ENCODE measurements around the gene IGSF22. TPM values are rescaled to one million over a fixed set of nuclear protein-coding genes. Genes with fewer than 3 reads are reported as not detected.

The IGSF22 gene
- under 1 TPM; 0.35 to 0.64 TPM for total RNA-seq

DNA sequence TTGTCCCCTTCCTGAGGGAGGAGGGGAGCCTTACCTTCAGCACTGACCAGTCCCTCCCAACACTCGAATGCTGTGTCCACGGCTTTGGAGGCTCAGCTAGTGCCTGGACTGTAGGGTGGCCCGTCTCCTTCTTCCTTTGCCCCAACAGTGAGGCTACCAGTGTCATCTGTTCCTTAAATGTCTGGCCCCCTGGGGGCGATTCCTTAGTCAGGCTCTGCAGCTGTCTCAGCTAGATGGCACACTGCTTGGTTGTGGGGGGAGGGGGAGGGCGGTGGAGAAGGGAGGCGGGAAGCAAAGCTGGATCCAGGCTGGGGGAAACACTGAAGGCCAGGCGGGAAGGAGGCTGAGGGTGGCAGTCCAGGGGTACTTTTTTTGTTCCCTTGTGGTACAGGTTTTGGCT, at the start of gene IGSF22:
TSS of gene IGSF22 (minus strand) at position 149 of the 400 bp plus-strand sequence. CDS start 1,952 bp downstream, outside the sequence.
- Mint-ChIP-seq H3K27me3 (no peaks in the 10 kb centered on the region), H3K27ac (no peak within 1 kb of the TSS), H3K9me3 (ENCODE audit: low read depth) (no peaks in the 10 kb centered on the region), H3K36me3 (no peaks in the 10 kb centered on the region), H3K4me3 (no peak within 1 kb of the TSS), H3K4me1 (peaks cover 6% of the 10 kb centered on the region)
- ATAC-seq = no peak
- CTCF ChIA-PET = no interaction called here
- DNase-seq = no peak

DNA sequence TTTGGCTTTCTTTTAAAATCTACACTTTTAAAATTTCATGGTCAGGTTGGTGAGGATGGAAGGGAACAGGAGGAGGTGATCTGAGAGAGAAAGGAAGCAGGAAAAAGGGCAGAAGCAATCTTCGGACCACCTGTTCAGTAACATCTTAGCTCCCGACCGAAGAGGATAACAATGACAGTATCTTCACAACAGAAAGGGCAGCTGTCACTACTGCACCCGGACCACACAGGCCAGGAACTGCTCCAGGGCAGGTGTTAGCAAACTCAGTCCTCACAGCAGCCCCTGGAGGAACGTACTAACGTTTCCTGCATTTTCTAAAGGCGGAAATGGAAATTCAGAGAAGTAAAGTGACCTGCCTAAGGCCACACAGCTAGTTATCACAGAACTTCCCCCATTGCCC, 48.8 kb upstream of the IGSF22 start:
- ATAC-seq (no peak), DNase-seq (no peak)
- H3K27me3 Mint-ChIP-seq = peaks cover 2% of the 10 kb centered on the region
- H3K4me3 Mint-ChIP-seq = no peak overlapping the region
- H3K36me3 Mint-ChIP-seq = peaks cover 7% of the 10 kb centered on the region
- H3K4me1 Mint-ChIP-seq = peaks cover 38% of the 10 kb centered on the region
- H3K27ac Mint-ChIP-seq = no peak overlapping the region
- CTCF ChIA-PET = interaction anchor here (0.9 to 5.1 kb wide), 8 partner anchors 9 to 531 kb away, joined by 3 to 38 read pairs (median 5); no protein-coding TSS in a partner anchor
- H3K9me3 Mint-ChIP-seq (ENCODE audit: low read depth) = peaks cover 3% of the 10 kb centered on the region

DNA sequence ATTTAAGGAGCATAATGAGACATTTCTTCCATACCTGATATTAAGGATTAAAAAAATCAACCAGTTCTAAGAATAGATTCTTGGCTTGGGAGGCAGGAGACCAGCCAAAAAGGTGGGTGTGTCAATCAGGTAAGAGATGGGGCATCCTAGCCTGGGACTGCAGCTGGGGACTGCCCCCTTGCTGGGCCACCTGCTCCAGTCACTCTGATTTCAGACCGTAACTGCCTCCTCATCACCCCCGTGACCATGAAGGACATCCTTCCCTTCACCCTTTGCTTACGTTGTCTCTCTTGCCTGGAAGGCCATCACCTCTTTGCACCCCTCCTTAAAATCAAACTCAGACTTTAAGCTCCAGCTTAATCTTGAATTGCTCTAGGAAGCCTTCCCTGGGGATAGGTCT, 47.7 kb upstream of the IGSF22 start:
- H3K36me3 Mint-ChIP-seq = peaks cover 5% of the 10 kb centered on the region
- no peak overlapping the region for H3K4me3 Mint-ChIP-seq
- peaks cover 3% of the 10 kb centered on the region for H3K9me3 Mint-ChIP-seq (ENCODE audit: low read depth)

GRCh38 chr11:18773104-18773503, 47.1 kb upstream of the IGSF22 start:
- no peak overlapping the region for H3K27ac Mint-ChIP-seq
- H3K36me3 Mint-ChIP-seq = peaks cover 1% of the 10 kb centered on the region
- H3K27me3 Mint-ChIP-seq = peaks cover 2% of the 10 kb centered on the region
- no peak overlapping the region for H3K4me3 Mint-ChIP-seq
- no peaks in the 10 kb centered on the region for H3K9me3 Mint-ChIP-seq (ENCODE audit: low read depth)
- CTCF ChIA-PET = interaction anchor here (1.2 to 5.1 kb wide), 3 partner anchors 8 to 81 kb away, joined by 4 to 38 read pairs (median 4); no protein-coding TSS in a partner anchor
- peaks cover 43% of the 10 kb centered on the region for H3K4me1 Mint-ChIP-seq
- no peak for DNase-seq
- no peak for ATAC-seq

More for the DNA sequence above, 47.7 kb upstream of the IGSF22 start:
- H3K27ac Mint-ChIP-seq = no peak overlapping the region
- DNase-seq (no peak), ATAC-seq (no peak)
- peaks cover 2% of the 10 kb centered on the region for H3K27me3 Mint-ChIP-seq
- CTCF ChIA-PET = interaction anchor here (1.2 to 5.1 kb wide), 4 partner anchors 8 to 80 kb away, joined by 4 to 38 read pairs (median 4); no protein-coding TSS in a partner anchor
- peaks cover 43% of the 10 kb centered on the region for H3K4me1 Mint-ChIP-seq

- no peaks in the 10 kb centered on the region for H3K9me3 Mint-ChIP-seq (ENCODE audit: low read depth)
- peaks cover 40% of the 10 kb centered on the region for H3K4me1 Mint-ChIP-seq
- DNase-seq (no peak), ATAC-seq (no peak)
- CTCF ChIA-PET = interaction anchor here (1.4 kb wide), 1 partner anchor 50 kb away, joined by 3 read pairs; no protein-coding TSS in a partner anchor
- no peaks in the 10 kb centered on the region for H3K36me3 Mint-ChIP-seq
- H3K27me3 Mint-ChIP-seq = peaks cover 2% of the 10 kb centered on the region
- H3K4me3 Mint-ChIP-seq = no peak overlapping the region
- H3K27ac Mint-ChIP-seq = no peak overlapping the region
These were observed 46.2 kb upstream of the IGSF22 start for GRCh38 chr11:18772211-18772610.

- Mint-ChIP-seq H3K36me3 (no peaks in the 10 kb centered on the region), H3K4me1 (peaks cover 36% of the 10 kb centered on the region), H3K27ac (no peak overlapping the region), H3K9me3 (ENCODE audit: low read depth) (no peaks in the 10 kb centered on the region), H3K27me3 (peaks cover 2% of the 10 kb centered on the region), H3K4me3 (no peak overlapping the region)
- ATAC-seq = no peak
- CTCF ChIA-PET = interaction anchor here (1.4 kb wide), 1 partner anchor 50 kb away, joined by 3 read pairs; no protein-coding TSS in a partner anchor
- DNase-seq = no peak
These were observed 45.5 kb upstream of the IGSF22 start for GRCh38 chr11:18771266-18772035.

- no peak for ATAC-seq
- Mint-ChIP-seq H3K9me3 (ENCODE audit: low read depth) (no peaks in the 10 kb centered on the region), H3K27me3 (peaks cover 7% of the 10 kb centered on the region), H3K36me3 (no peaks in the 10 kb centered on the region), H3K4me1 (peaks cover 32% of the 10 kb centered on the region), H3K4me3 (no peak overlapping the region), H3K27ac (no peak overlapping the region)
- DNase-seq = no peak
- CTCF ChIA-PET = no interaction called here
These were observed 44.6 kb upstream of the IGSF22 start for GRCh38 chr11:18770479-18771125.

- Mint-ChIP-seq H3K36me3 (no peaks in the 10 kb centered on the region), H3K27ac (no peak overlapping the region), H3K27me3 (peaks cover 13% of the 10 kb centered on the region), H3K9me3 (ENCODE audit: low read depth) (no peaks in the 10 kb centered on the region), H3K4me3 (no peak overlapping the region), H3K4me1 (peaks cover 32% of the 10 kb centered on the region)
- DNase-seq = no peak
- CTCF ChIA-PET = no interaction called here
- ATAC-seq = peak; percentile 18
These were observed 43.9 kb upstream of the IGSF22 start for GRCh38 chr11:18769802-18770456.

- no peak for DNase-seq
- H3K4me3 Mint-ChIP-seq = no peak overlapping the region
- no peak for ATAC-seq
- peaks cover 13% of the 10 kb centered on the region for H3K27me3 Mint-ChIP-seq
- no peaks in the 10 kb centered on the region for H3K36me3 Mint-ChIP-seq
- H3K27ac Mint-ChIP-seq = peak overlapping the region; percentile 51
- peaks cover 37% of the 10 kb centered on the region for H3K4me1 Mint-ChIP-seq
- no peaks in the 10 kb centered on the region for H3K9me3 Mint-ChIP-seq (ENCODE audit: low read depth)
- CTCF ChIA-PET = interaction anchor here (0.7 to 2.8 kb wide), 15 partner anchors 11 to 1038 kb away, joined by 3 to 8 read pairs (median 4); partner anchors contain the start of gene SAA2
These were observed 43.0 kb upstream of the IGSF22 start for GRCh38 chr11:18768978-18769377.

DNA sequence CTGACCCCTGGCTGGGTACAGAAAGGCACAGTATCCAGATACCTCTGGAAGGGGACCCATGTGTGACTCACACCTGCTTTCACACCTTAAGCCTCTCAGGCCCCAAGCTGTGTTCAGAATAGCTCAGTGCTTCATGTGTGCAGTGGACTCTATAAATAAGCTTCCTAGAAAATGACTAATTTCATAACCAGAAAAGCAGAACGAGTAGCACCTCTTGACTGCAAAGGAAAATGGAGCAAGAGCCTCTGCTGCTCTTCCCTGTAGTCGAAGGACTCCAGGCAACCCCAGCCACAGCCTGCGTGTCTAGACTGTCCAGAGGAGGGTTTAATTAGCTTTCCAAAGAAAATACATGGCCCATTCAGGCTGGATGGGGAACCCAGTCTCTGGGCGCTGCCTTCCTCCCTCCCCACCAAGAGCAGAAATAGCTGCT, 42.5 kb upstream of the IGSF22 start:
- no peak overlapping the region for H3K4me3 Mint-ChIP-seq
- H3K27ac Mint-ChIP-seq = peak overlapping the region; percentile 51
- H3K4me1 Mint-ChIP-seq = peaks cover 42% of the 10 kb centered on the region
- peaks cover 13% of the 10 kb centered on the region for H3K27me3 Mint-ChIP-seq
- DNase-seq (peak; percentile 66), ATAC-seq (peak; percentile 75)
- no peaks in the 10 kb centered on the region for H3K9me3 Mint-ChIP-seq (ENCODE audit: low read depth)
- CTCF ChIA-PET = interaction anchor here (0.7 to 2.8 kb wide), 15 partner anchors 12 to 1037 kb away, joined by 3 to 8 read pairs (median 4); partner anchors contain the start of gene SAA2
- H3K36me3 Mint-ChIP-seq = no peaks in the 10 kb centered on the region

DNA sequence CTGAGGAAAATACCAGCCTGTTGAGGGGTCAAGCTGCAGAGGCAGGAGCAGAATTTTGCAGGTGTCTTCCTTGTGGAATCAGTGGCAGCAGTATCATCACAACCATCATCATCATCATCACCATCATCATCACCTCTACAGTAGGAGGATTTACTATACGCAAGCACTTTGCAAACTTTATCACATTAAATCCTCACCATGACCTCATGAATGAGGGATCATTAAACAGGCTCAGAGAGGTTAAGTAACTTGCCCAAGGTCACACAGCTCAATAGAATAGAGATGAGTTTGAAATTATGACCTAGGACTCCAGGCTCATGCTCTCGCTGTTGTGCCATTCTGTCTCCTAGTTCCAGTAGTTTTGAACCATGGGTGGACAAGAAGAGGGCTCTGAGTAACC, 40.0 kb upstream of the IGSF22 start:
- Mint-ChIP-seq H3K27ac (no peak overlapping the region), H3K4me3 (no peak overlapping the region), H3K36me3 (no peaks in the 10 kb centered on the region), H3K4me1 (peaks cover 36% of the 10 kb centered on the region), H3K9me3 (ENCODE audit: low read depth) (no peaks in the 10 kb centered on the region), H3K27me3 (peaks cover 11% of the 10 kb centered on the region)
- ATAC-seq (no peak), DNase-seq (no peak)
- CTCF ChIA-PET = interaction anchor here (0.7 to 3.3 kb wide), 6 partner anchors 9 to 650 kb away, joined by 3 to 38 read pairs (median 9); no protein-coding TSS in a partner anchor

GRCh38 chr11:18765554-18765953, 39.6 kb upstream of the IGSF22 start:
- no peak overlapping the region for H3K4me3 Mint-ChIP-seq
- no peaks in the 10 kb centered on the region for H3K9me3 Mint-ChIP-seq (ENCODE audit: low read depth)
- peaks cover 11% of the 10 kb centered on the region for H3K27me3 Mint-ChIP-seq
- CTCF ChIA-PET = interaction anchor here (1.2 to 3.3 kb wide), 8 partner anchors 10 to 650 kb away, joined by 3 to 38 read pairs (median 8); no protein-coding TSS in a partner anchor
- H3K36me3 Mint-ChIP-seq = no peaks in the 10 kb centered on the region
- peaks cover 36% of the 10 kb centered on the region for H3K4me1 Mint-ChIP-seq
- ATAC-seq (no peak), DNase-seq (no peak)
- no peak overlapping the region for H3K27ac Mint-ChIP-seq

GRCh38 chr11:18761741-18762140, 35.8 kb upstream of the IGSF22 start:
- peaks cover 9% of the 10 kb centered on the region for H3K4me1 Mint-ChIP-seq
- H3K27ac Mint-ChIP-seq = no peak overlapping the region
- H3K4me3 Mint-ChIP-seq = no peak overlapping the region
- H3K36me3 Mint-ChIP-seq = no peaks in the 10 kb centered on the region
- no peak for DNase-seq
- H3K27me3 Mint-ChIP-seq = peaks cover 23% of the 10 kb centered on the region
- no peaks in the 10 kb centered on the region for H3K9me3 Mint-ChIP-seq (ENCODE audit: low read depth)
- CTCF ChIA-PET = interaction anchor here (1.4 kb wide), 1 partner anchor 12 kb away, joined by 4 read pairs; no protein-coding TSS in a partner anchor
- no peak for ATAC-seq
